ENCODE results near the gene PABPN1L. TPM values are rescaled to one million over a fixed set of nuclear protein-coding genes. Genes with fewer than 3 reads are reported as not detected.

The PABPN1L gene
- total and polyA plus RNA-seq, 10 donors = 0.26 to 1.3 (median 0.70) TPM; not detected in 4

DNA sequence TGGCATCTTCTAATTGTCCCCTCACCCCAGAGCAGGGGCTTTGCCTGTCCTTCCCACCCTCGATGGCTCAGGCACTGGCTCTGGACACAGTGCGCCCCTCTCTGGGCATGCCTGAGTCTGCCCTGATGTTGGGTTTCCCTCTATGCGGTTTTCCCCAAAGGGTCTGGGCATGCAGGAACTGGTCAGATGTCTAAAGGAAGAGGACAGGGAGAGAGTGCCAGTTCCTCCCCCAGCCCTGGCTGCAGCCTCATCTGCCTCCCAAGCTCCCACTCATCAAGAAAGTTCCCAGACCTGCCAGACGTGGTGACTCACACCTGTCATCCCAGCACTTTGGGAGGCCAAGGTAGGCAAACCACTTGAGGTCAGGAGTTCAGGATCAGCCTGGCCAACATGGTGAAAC lies 41.3 kb upstream of the PABPN1L start:
- Histone ChIP-seq H3K36me3 (peaks cover 0 to 37% (median 0%) of the 10 kb centered on the region in 6 donors), H3K27ac (no peak overlapping the region)
- intact Hi-C loops (cut with DNase I; ENCODE audit: low total_unique reads) = no loop called here

DNA sequence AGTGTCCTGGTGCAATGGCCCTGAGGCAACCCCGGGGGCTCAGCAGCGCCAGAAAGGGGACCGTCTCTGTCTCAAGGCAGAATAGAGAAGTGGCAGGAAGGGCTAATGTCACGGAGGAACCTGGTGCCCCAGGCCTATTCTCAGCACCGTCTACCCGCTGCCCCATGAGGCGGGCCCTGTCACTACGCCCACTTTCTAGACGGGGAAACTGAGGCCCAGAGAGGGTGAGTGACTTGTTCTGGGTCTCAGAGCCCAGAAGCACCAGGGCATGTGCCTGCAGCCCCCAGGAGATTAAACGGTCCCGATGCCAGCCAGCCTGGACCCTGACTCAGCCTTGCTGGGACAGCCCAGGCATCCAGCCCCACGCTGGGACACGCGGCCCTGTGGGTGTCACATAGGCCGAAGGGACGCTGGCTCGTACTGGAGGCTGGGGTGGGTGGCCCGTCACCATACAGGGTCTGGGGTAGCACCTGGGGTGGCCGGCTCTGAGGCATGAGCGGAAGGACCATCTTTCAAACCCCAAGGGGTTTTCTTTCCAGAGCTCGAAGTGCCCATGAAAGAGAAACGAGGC lies 40.2 kb upstream of the PABPN1L start:
- 78 to 88% (median 82%) methylated on average over 13 to 22 of the region's 22 CpGs for WGBS, 5 donors
- Histone ChIP-seq H3K27me3 (replicated peaks in 1 of 7) (no peaks in the 10 kb centered on the region), H3K27ac (no peak overlapping the region), H3K4me3 (no peak overlapping the region), H3K36me3 (peaks cover 0 to 38% (median 1%) of the 10 kb centered on the region in 6 donors), H3K4me1 (peaks cover 8 to 88% (median 52%) of the 10 kb centered on the region in 6 donors), H3K9me3 (no peaks in the 10 kb centered on the region)
- TF ChIP-seq POLR2A (IDR thresholded peaks at IDR 0.05) (no peak), POLR2AphosphoS5 (IDR thresholded peaks at IDR 0.05) (no peak)
- TF ChIP-seq, protein P1, sequence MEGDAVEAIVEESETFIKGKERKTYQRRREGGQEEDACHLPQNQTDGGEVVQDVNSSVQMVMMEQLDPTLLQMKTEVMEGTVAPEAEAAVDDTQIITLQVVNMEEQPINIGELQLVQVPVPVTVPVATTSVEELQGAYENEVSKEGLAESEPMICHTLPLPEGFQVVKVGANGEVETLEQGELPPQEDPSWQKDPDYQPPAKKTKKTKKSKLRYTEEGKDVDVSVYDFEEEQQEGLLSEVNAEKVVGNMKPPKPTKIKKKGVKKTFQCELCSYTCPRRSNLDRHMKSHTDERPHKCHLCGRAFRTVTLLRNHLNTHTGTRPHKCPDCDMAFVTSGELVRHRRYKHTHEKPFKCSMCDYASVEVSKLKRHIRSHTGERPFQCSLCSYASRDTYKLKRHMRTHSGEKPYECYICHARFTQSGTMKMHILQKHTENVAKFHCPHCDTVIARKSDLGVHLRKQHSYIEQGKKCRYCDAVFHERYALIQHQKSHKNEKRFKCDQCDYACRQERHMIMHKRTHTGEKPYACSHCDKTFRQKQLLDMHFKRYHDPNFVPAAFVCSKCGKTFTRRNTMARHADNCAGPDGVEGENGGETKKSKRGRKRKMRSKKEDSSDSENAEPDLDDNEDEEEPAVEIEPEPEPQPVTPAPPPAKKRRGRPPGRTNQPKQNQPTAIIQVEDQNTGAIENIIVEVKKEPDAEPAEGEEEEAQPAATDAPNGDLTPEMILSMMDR (IDR thresholded peaks at IDR 0.05 in 8 of 11, conservative IDR thresholded peaks at IDR 0.05 in 3 of 11) = no peak
- intact Hi-C loops (cut with DNase I; ENCODE audit: low total_unique reads) = no loop called here
- DNase-seq = no peak

More for the DNA sequence above, 41.3 kb upstream of the PABPN1L start:
- 67 to 86% (median 75%) methylated on average over 4 of the region's 4 CpGs for WGBS, 5 donors
- H3K4me1 ChIP-seq = peaks cover 8 to 88% (median 55%) of the 10 kb centered on the region in 6 donors
- no peak for DNase-seq
- no peak overlapping the region for H3K4me3 ChIP-seq
- no peaks in the 10 kb centered on the region for H3K27me3 ChIP-seq (replicated peaks in 1 of 7)
- no peaks in the 10 kb centered on the region for H3K9me3 ChIP-seq
- TF ChIP-seq, protein P1 (IDR thresholded peaks at IDR 0.05 in 8 of 11, conservative IDR thresholded peaks at IDR 0.05 in 3 of 11) = no peak
- TF ChIP-seq POLR2AphosphoS5 (IDR thresholded peaks at IDR 0.05) = no peak

DNA sequence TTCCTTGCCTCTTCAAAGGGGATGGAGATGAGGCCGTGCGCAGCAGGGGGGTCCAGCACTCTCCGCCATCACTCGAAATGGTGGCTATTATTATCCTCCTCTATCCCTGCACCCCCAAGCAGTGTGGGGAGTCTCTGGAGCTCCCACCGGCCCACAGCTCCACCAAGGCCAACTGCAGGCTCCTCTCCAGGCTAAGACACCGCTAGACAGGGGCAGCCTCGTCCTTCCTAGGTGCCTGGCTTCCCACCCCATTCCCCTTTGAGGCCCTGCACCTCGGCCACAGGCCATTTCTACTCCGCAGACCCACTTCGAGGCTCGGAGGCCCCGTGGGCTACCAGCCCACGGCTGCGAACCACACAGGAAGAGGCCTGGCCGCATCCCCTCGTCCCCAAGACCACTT lies 39.6 kb upstream of the PABPN1L start:
- no peak for DNase-seq
- 68 to 78% (median 76%) methylated on average over 11 to 16 of the region's 16 CpGs for WGBS, 5 donors
- no peaks in the 10 kb centered on the region for H3K27me3 ChIP-seq (replicated peaks in 1 of 7)
- H3K4me3 ChIP-seq = no peak overlapping the region
- peaks cover 5 to 88% (median 48%) of the 10 kb centered on the region in 6 donors for H3K4me1 ChIP-seq
- H3K27ac ChIP-seq = peak overlapping the region in 1 of 8 donors; percentile 61
- intact Hi-C loops (cut with DNase I; ENCODE audit: low total_unique reads) = no loop called here
- H3K9me3 ChIP-seq = no peaks in the 10 kb centered on the region
- TF ChIP-seq POLR2A (IDR thresholded peaks at IDR 0.05) (no peak), POLR2AphosphoS5 (IDR thresholded peaks at IDR 0.05) (no peak)
- TF ChIP-seq, protein P1 (IDR thresholded peaks at IDR 0.05 in 8 of 11, conservative IDR thresholded peaks at IDR 0.05 in 3 of 11) = no peak
- H3K36me3 ChIP-seq = peaks cover 0 to 44% (median 7%) of the 10 kb centered on the region in 6 donors

DNA sequence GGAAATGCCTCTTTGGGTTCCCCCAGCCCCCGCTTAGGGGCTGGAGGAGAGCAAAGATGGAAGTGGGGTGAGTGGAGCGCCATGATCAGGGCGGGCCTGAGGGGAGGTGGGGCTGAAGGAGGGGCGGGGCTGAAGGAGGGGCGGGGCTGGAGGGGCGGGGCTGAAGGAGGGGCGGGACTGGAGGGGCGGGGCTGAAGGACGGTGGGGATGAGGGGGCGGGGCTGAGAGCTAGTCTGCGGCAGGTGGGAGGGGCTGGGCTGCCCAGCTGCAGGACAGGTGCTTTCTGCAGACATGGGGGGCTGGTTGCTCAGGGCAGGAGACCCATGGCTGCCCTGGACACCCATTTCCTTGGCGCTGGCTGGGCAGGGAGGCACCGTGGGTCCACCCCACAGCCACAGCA lies 39.1 kb upstream of the PABPN1L start:
- Histone ChIP-seq H3K4me1 (peaks cover under 1 to 88% (median 45%) of the 10 kb centered on the region in 6 donors), H3K4me3 (no peak overlapping the region), H3K36me3 (peaks cover 0 to 49% (median 11%) of the 10 kb centered on the region in 6 donors), H3K27ac (peak overlapping the region in 5 of 8 donors; percentile 30 to 65 (median 51)), H3K27me3 (replicated peaks in 1 of 7) (no peaks in the 10 kb centered on the region), H3K9me3 (no peaks in the 10 kb centered on the region)
- WGBS, 5 donors = 55 to 63% (median 61%) methylated on average over 8 to 12 of the region's 13 CpGs
- intact Hi-C loops (cut with DNase I; ENCODE audit: low total_unique reads) = no loop called here
- no peak for DNase-seq
- no peak for TF ChIP-seq POLR2A (IDR thresholded peaks at IDR 0.05)
- TF ChIP-seq POLR2AphosphoS5 (IDR thresholded peaks at IDR 0.05) = no peak
- TF ChIP-seq, protein P1 (IDR thresholded peaks at IDR 0.05 in 8 of 11, conservative IDR thresholded peaks at IDR 0.05 in 3 of 11) = no peak
